Thyroid gland (tissue), 4 donors: ENCODE measurements around the gene SIRT7. TPM values are rescaled to one million over a fixed set of nuclear protein-coding genes. Genes with fewer than 3 reads are reported as not detected.

ENCODE experiments used
- DNase-seq, 2 donors: peaks; one replicate each; pipeline ENCODE4 v3.0.0-alpha.2; 2019
- H3K27ac ChIP-seq, 3 donors: fragments of 200-600 bp; sonication (generic); 1 replicate in 2 of 3; 2 replicates in 1 of 3; pipeline ENCODE4 v1.5.1; 2016 to 2019; ENCODE audit warnings: mild to moderate bottlenecking in 1 of 3, moderate library complexity in 1 of 3
- H3K27me3 ChIP-seq: fragments of 200-600 bp; sonication (generic); one replicate; pipeline ENCODE4 v1.5.1; 2019
- H3K36me3 ChIP-seq, 2 donors: fragments of 200-600 bp; sonication (generic); one replicate each; pipeline ENCODE4 v1.5.1; 2016 to 2019
- H3K4me1 ChIP-seq, 2 donors: fragments of 200-600 bp; sonication (generic); one replicate each; pipeline ENCODE4 v1.5.1; 2017 to 2019
- H3K4me3 ChIP-seq, 3 donors: fragments of 200-600 bp; sonication (generic); replicated peaks in 1 of 3; 1 replicate in 2 of 3; 2 replicates in 1 of 3; pipeline ENCODE4 v1.5.1; 2016; ENCODE audit warnings: mild to moderate bottlenecking in 1 of 3
- H3K9me3 ChIP-seq: fragments of 200-600 bp; sonication (generic); one replicate; pipeline ENCODE4 v1.5.1; 2017
- POLR2A ChIP-seq, 2 donors: fragments of 450-650 bp; IDR thresholded peaks; one replicate each; pipeline ENCODE4 v1.6.1; 2017; ENCODE audit warnings: antibody characterized with exemption in 2 of 2, mild to moderate bottlenecking in 2 of 2, moderate library complexity in 1 of 2
- WGBS, 2 donors: methylation state at CpG; one replicate each; pipeline ENCODE4 v1.1.5; 2017; 5-methylcytosine and 5-hydroxymethylcytosine counted together
- intact Hi-C: fragments of 100-400 bp; cut with DNase I; formaldehyde crosslinking; loops from one replicate; pipeline ENCODE4 v1.15.1; 2023
- total RNA-seq, 4 donors: library from RNA; depleted of rRNA; stranded (reverse); fragments of >200 nt; gene quantifications; one replicate each; pipeline ENCODE4 v1.2.3, GENCODE V29; 2016
- TF ChIP-seq, protein P1 (sequence below), 6 experiments: fragments of 200-600 bp in 3 of 6; fragments of 450-650 bp in 3 of 6; sonication (generic) in 3 of 6; IDR thresholded peaks; one replicate each; pipeline ENCODE4 v1.5.1; 2016 to 2019; ENCODE audit warnings: antibody characterized with exemption in 6 of 6, mild to moderate bottlenecking in 2 of 6, inconsistent platforms in 1 of 6, moderate library complexity in 1 of 6

Gene SIRT7
- total RNA-seq, 4 donors from 2014 or later = 8.9 to 23.5 (median 15.8) TPM

DNA sequence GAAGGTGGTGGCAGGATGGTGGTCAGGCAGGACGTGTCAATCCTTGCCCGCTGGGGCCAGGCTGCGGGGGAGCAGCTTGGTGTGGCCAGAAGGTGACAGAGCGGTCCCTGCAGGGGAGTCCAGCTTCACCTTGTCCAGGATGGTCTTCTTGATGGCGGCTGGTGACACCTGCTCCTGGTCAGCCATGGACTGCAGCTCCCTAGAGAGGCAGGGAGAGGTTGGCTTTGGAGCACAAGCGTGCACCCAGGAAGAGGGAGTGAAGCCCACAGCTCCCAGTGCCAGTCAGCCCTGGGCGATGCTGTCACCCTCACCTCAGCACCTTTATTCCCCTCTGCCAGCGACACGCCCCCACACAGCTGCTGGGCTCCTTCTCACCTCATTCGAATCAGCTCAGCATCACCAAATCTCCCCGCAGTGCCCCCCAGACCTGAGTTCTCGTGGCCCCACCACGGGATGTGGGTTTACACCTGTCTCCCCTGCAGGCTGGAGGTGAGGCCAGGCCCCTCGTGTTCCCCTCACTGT lies 15.3 kb upstream of the SIRT7 start:
- Histone ChIP-seq H3K27me3 (no peaks in the 10 kb centered on the region), H3K9me3 (no peaks in the 10 kb centered on the region), H3K4me1 (peaks cover 4 to 18% of the 10 kb centered on the region in 2 donors), H3K36me3 (no peaks in the 10 kb centered on the region), H3K4me3 (no peak overlapping the region), H3K27ac (no peak overlapping the region)
- intact Hi-C loops = no loop called here
- 93 to 94% methylated on average over 9 to 13 of the region's 14 CpGs for WGBS, 2 donors
- TF ChIP-seq, protein P1, sequence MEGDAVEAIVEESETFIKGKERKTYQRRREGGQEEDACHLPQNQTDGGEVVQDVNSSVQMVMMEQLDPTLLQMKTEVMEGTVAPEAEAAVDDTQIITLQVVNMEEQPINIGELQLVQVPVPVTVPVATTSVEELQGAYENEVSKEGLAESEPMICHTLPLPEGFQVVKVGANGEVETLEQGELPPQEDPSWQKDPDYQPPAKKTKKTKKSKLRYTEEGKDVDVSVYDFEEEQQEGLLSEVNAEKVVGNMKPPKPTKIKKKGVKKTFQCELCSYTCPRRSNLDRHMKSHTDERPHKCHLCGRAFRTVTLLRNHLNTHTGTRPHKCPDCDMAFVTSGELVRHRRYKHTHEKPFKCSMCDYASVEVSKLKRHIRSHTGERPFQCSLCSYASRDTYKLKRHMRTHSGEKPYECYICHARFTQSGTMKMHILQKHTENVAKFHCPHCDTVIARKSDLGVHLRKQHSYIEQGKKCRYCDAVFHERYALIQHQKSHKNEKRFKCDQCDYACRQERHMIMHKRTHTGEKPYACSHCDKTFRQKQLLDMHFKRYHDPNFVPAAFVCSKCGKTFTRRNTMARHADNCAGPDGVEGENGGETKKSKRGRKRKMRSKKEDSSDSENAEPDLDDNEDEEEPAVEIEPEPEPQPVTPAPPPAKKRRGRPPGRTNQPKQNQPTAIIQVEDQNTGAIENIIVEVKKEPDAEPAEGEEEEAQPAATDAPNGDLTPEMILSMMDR (IDR thresholded peaks at IDR 0.05) = no peak
- TF ChIP-seq POLR2A (IDR thresholded peaks at IDR 0.05) = no peak
- no peak for DNase-seq

DNA sequence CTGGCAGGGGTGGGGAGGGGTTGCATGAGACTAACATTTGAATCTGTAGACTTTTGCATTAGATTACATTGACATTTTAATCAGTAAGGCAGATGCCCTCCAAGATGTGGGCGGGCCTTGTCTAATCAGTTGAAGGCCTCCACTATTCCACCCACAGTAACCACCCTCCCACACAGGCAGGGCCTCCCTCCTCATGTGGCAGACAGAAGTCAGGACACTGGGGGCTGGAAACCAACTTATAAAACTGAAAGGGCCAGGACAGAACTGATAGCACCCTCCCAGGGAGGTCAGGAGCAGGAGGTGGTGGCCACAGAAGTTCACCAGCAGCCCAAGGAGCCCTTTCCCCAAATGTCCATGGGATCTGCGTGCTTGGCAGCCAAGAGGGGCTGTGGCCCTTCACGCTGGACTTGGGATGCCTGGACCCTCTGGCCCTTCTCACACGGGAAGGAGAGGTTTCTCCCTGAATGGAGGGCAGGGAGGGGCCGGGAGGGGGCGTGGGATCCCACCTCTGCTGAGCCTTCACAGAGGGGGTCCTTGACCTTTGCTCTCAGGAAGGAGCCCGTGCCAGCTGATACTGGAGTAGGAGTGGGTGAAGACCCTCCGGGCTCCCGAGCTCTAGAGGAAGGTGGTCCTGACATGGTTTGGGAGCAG lies 14.5 kb upstream of the SIRT7 start:
- no peaks in the 10 kb centered on the region for H3K9me3 ChIP-seq
- WGBS, 2 donors = 89 to 92% methylated on average over 8 of the region's 9 CpGs

DNA sequence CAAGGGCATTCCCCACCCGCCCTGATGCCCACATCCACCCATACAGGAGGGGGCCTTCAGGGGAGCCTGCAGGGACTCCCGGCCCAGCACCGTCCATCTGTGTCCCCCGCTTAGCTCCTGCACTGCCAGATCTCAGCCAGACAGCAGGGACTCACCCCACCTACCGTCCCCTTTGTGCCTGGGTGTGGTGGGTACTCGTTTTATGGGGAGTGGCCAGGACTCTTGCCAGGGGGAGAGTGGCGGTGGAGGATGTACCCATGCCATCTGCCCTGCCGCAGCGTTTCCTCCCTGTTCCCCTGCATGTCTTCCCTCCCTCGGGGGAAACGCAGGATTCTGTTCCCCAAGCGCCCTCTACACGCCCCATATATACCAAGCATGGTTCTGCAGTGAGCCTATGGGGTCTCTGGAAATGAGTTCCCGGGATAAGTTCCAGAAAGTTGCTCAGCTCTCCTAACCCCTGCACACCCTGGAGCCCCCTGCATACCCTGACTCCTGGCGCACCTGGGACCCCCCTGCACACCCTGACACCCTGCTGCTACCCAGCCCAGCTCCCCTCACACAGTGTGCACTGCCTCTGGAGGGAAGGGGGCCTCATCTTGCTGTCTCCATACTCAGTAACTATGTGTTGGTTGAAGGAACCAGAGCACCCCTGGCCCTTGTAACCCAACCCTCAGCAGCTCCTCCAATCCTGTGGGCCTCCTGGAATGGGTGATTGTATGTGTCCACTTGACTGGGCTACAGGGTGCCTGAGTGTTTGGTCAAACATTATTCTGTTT lies 13.8 kb upstream of the SIRT7 start:
- 51 to 66% methylated on average over 10 to 12 of the region's 15 CpGs for WGBS, 2 donors
- H3K27ac ChIP-seq = no peak overlapping the region
- H3K36me3 ChIP-seq = no peaks in the 10 kb centered on the region
- no peak for TF ChIP-seq POLR2A (IDR thresholded peaks at IDR 0.05)
- TF ChIP-seq, protein P1 (IDR thresholded peaks at IDR 0.05) = no peak
- no peaks in the 10 kb centered on the region for H3K9me3 ChIP-seq
- H3K4me1 ChIP-seq = peaks cover 9 to 14% of the 10 kb centered on the region in 2 donors
- DNase-seq = no peak
- no peak overlapping the region for H3K4me3 ChIP-seq
- H3K27me3 ChIP-seq = no peaks in the 10 kb centered on the region
- intact Hi-C loops = no loop called here

More for the DNA sequence above, 14.5 kb upstream of the SIRT7 start:
- TF ChIP-seq, protein P1 (IDR thresholded peaks at IDR 0.05) = no peak
- TF ChIP-seq POLR2A (IDR thresholded peaks at IDR 0.05) = no peak
- Histone ChIP-seq H3K4me1 (peaks cover 9 to 20% of the 10 kb centered on the region in 2 donors), H3K4me3 (no peak overlapping the region), H3K27ac (no peak overlapping the region), H3K36me3 (no peaks in the 10 kb centered on the region), H3K27me3 (no peaks in the 10 kb centered on the region)
- no peak for DNase-seq
- intact Hi-C loops = no loop called here

DNA sequence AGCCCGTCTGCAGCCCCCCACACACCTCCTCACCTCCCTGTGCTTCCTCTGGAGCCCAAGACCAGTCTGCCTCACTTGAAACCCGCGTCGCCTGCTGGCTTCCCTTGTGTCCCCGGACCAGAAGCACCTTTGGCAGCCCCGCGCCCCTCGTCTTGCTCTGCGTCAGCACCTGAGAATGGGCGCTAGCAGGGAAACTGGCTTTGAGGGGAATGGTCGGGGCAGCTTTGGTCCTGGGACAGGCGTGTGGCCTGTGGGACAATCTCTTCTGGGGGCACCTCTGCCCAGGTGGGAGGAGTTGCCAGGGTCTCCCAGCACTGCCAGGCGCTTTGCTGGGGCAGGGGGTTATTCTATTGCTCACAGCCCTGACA lies 13.2 kb upstream of the SIRT7 start:
- Histone ChIP-seq H3K4me3 (no peak overlapping the region), H3K27ac (no peak overlapping the region), H3K36me3 (no peaks in the 10 kb centered on the region), H3K27me3 (no peaks in the 10 kb centered on the region), H3K9me3 (no peaks in the 10 kb centered on the region), H3K4me1 (peaks cover 9 to 12% of the 10 kb centered on the region in 2 donors)
- no peak for DNase-seq
- intact Hi-C loops = no loop called here
- TF ChIP-seq POLR2A (IDR thresholded peaks at IDR 0.05) = no peak
- TF ChIP-seq, protein P1 (IDR thresholded peaks at IDR 0.05) = no peak
- WGBS, 2 donors = 64 to 78% methylated on average over 7 to 12 of the region's 13 CpGs
